HAP-1 (cell line): ENCODE results near the gene OR6X1.

ENCODE experiments used
- DNase-seq, 2 experiments: peaks; one replicate each; pipeline ENCODE4 v3.0.0-alpha.2; 2016 to 2020; ENCODE audit warnings: low spot score in 2 of 2
- H3K27me3 ChIP-seq: fragments of 250-450 bp; sonication (Bioruptor Pico); 2 replicates; pipeline ENCODE4 v1.5.1; 2020; ENCODE audit warnings: low read depth, mild to moderate bottlenecking, moderate library complexity
- H3K36me3 ChIP-seq: fragments of 250-450 bp; sonication (Bioruptor Pico); replicated peaks from 2 replicates; pipeline ENCODE4 v1.5.1; 2020; ENCODE audit warnings: mild to moderate bottlenecking
- H3K4me1 ChIP-seq: fragments of 250-450 bp; sonication (Bioruptor Pico); 2 replicates; pipeline ENCODE4 v1.5.1; 2020; ENCODE audit warnings: mild to moderate bottlenecking
- H3K4me3 ChIP-seq: fragments of 250-450 bp; sonication (Bioruptor Pico); 2 replicates; pipeline ENCODE4 v1.5.1; 2020; ENCODE audit warnings: mild to moderate bottlenecking, moderate library complexity
- H3K9me3 ChIP-seq: fragments of 250-450 bp; sonication (Bioruptor Pico); 2 replicates; pipeline ENCODE4 v1.5.1; 2020; ENCODE audit warnings: mild to moderate bottlenecking, moderate library complexity
- in situ Hi-C: fragments of 300-500 bp; cut with MboI; formaldehyde crosslinking; loops from 3 replicates; pipeline ENCODE4 v1.14.3; 2020; ENCODE audit warnings: low sequenced_read_pairs, inconsistent platforms, mixed read lengths

OR6X1 gene

DNA sequence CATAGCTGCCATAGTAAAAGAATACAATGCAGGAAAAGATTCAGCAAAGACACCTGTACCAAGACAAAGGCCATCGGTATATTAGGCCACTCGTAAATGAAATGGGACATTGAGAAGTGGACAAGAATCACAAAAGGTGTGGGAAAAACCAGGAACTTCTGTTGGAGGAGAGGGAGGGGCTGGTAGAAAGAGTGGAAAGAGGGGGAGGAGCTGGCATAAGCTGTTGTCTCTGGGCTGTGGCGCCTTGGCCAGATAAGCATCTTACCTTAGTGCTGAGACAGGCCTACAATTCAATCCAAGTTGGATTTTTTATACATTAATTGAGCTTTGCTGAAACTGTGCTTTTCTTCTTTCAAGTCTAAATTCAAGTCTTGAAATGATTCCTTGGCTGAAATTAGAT is 50.0 kb downstream of the OR6X1 start:
- no peaks in the 10 kb centered on the region for H3K27me3 ChIP-seq
- no peaks in the 10 kb centered on the region for H3K4me1 ChIP-seq
- H3K36me3 ChIP-seq, result no peaks in the 10 kb centered on the region
- no peak for DNase-seq
- H3K9me3 ChIP-seq, result no peaks in the 10 kb centered on the region
- in situ Hi-C loops, result loop anchor here (10.0 kb wide), 1 partner anchor 60 kb away; no protein-coding TSS in a partner anchor
- no peak overlapping the region for H3K4me3 ChIP-seq
